Large intestine (tissue), 3 donors: ENCODE measurements around the gene GADD45A. TPM values are rescaled to one million over a fixed set of nuclear protein-coding genes. Genes with fewer than 3 reads are reported as not detected.
"Not testable (repeated sequence)": the region's sequence is repeated elsewhere in the genome, so short reads cannot be mapped to it uniquely, and the experiment has no call there.

Experiments used
- DNase-seq, 2 donors: peaks; one replicate each; pipeline versions ENCODE4 v3.0.0 to v3.0.0-alpha.2; 2013
- H3K27ac ChIP-seq: one replicate; pipeline ENCODE4 v1.5.1; 2013; ENCODE audit warnings: low read length
- H3K27me3 ChIP-seq: 2 replicates; pipeline ENCODE4 v1.6.1; 2013; ENCODE audit warnings: low read length; ENCODE audit not compliant: control insufficient read depth, insufficient read depth
- H3K36me3 ChIP-seq: 2 replicates; pipeline ENCODE4 v1.6.1; 2013; ENCODE audit warnings: low read length; ENCODE audit not compliant: control insufficient read depth, insufficient read depth
- H3K4me1 ChIP-seq: one replicate; pipeline ENCODE4 v1.6.1; 2013; ENCODE audit warnings: low read length; ENCODE audit not compliant: control insufficient read depth, insufficient read depth
- H3K4me3 ChIP-seq: one replicate; pipeline ENCODE4 v1.5.1; 2013; ENCODE audit warnings: low read length
- H3K9me3 ChIP-seq: one replicate; pipeline ENCODE4 v1.6.1; 2013; ENCODE audit warnings: mild to moderate bottlenecking, low read depth, low read length, moderate library complexity; ENCODE audit not compliant: control insufficient read depth
- WGBS: methylation state at CpG from one replicate; pipeline ENCODE4 v1.1.5; 2013; ENCODE audit warnings: low lambda C conversion rate; ENCODE audit not compliant: insufficient coverage; 5-methylcytosine and 5-hydroxymethylcytosine counted together
- polyA plus RNA-seq: library from polyadenylated mRNA; unstranded; fragments of 120-200 nt; gene quantifications from one replicate; pipeline ENCODE4 v1.2.1, GENCODE V29; 2013

The GADD45A gene
- polyA plus RNA-seq, 1 donor = 48.9 TPM

GRCh38 chr1:67647814-67648358 lies 37.1 kb upstream of the GADD45A start:
- H3K9me3 ChIP-seq = no peaks in the 10 kb centered on the region
- DNase-seq = no peak
- no peak overlapping the region for H3K27ac ChIP-seq
- H3K4me3 ChIP-seq = no peak overlapping the region
- peaks cover 35% of the 10 kb centered on the region for H3K4me1 ChIP-seq
- no peaks in the 10 kb centered on the region for H3K36me3 ChIP-seq
- no peaks in the 10 kb centered on the region for H3K27me3 ChIP-seq
- 80% methylated on average over 2 of the region's 3 CpGs for WGBS

DNA sequence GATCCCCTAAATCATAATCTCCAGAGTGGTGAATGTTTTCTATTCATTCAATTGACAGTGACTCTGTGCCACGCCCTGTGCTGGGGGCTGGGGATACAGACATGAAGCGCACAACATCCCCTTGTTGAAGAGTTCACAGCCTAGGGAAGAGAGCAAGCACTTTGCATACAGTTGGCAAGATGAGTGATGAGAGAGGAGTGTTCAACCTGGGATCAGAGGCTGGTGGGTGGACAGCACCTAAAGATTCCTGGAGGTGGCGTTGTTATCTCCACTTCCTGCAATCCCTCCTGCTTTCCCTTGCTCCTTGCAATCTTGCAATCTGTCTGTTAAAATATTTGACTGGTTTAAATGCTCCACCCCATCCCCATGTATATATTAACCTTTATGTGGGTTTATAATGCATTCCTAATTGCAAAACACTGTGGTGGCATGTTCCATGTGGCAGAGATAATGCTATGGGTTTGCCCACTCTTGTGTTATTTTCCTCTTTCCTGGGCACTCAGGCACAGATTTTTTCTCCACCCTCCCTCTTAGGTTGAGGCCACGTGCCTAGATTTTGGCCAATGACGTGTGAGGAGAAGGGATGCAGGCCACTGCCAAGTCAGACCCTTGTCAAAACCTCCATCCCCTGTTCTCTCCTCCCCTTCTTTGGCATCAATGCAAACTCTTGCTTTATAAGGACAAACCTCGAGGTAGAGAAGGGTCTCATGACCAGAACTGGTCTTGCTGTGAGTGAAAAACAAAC lies 36.2 kb upstream of the GADD45A start:
- no peaks in the 10 kb centered on the region for H3K9me3 ChIP-seq
- no peaks in the 10 kb centered on the region for H3K27me3 ChIP-seq
- H3K4me3 ChIP-seq = no peak overlapping the region
- DNase-seq = no peak
- H3K27ac ChIP-seq = no peak overlapping the region
- no peaks in the 10 kb centered on the region for H3K36me3 ChIP-seq
- H3K4me1 ChIP-seq = peaks cover 31% of the 10 kb centered on the region
- 80% methylated on average over 1 of the region's 6 CpGs for WGBS

DNA sequence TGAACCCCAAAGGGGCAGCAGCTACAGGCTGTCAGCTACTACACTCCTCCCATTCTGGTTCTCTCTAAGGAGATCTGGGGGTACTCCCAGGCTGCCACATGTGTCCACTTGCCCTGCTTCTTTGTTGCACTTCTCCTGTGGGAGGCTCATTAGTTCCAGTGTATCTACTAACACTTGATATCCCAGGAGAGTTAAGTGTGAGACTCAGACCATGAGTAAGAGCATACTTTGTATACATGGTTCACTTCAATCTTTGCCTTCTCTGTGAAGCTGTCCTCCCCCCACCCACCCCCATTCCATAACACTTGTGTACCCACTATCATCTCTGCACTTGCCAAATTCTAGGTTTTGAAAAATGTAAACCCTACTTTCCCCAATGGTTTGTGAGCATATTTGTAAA lies 34.9 kb upstream of the GADD45A start:
- H3K4me3 ChIP-seq = no peak overlapping the region
- H3K27me3 ChIP-seq = no peaks in the 10 kb centered on the region
- H3K4me1 ChIP-seq = peaks cover 20% of the 10 kb centered on the region
- no peaks in the 10 kb centered on the region for H3K36me3 ChIP-seq
- no peak for DNase-seq
- H3K9me3 ChIP-seq = no peaks in the 10 kb centered on the region
- H3K27ac ChIP-seq = no peak overlapping the region

DNA sequence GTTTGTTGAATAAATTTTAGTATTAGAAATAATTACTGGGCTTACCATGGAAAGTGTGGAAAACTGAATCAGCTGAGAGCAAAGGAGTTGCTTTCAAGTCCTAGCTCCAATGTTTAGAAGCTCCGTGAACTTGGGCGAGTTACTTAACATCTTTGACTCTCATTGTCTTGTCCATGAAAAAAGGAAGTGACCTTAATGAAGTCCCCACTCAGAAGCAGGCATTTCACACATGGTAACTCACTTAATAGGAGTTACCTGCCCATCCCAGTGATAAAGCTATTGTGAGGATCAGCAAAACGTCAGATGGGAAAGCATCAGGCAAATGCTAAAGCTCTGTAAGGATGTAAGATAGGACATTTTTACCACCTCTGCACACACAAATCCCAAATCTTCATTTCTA lies 34.0 kb upstream of the GADD45A start:
- H3K36me3 ChIP-seq = no peaks in the 10 kb centered on the region
- H3K27ac ChIP-seq = no peak overlapping the region
- 33% methylated on average over 1 of the region's 3 CpGs for WGBS
- DNase-seq = no peak
- H3K27me3 ChIP-seq = no peaks in the 10 kb centered on the region
- no peak overlapping the region for H3K4me3 ChIP-seq
- H3K9me3 ChIP-seq = no peaks in the 10 kb centered on the region
- peaks cover 12% of the 10 kb centered on the region for H3K4me1 ChIP-seq

DNA sequence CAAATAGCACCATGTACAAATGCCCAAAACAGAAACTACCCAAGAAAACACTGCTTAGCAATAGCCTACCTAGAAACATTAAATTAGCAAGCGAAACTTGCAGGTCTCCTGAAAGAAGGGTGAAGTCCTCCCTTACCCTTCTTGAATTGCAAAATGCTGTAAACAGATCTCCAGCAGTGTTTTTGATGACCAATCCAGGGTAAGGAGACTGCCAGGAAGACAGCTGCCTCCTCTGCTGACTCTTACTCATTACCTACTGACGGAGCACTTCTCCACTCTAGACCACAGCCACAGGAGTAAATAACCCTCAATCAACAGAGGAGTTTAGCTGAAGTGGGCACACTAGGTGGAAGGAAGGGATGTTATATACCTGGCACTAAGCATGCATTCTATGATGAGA lies 32.2 kb upstream of the GADD45A start:
- Histone ChIP-seq H3K9me3 (no peaks in the 10 kb centered on the region), H3K4me1 (no peaks in the 10 kb centered on the region), H3K36me3 (no peaks in the 10 kb centered on the region), H3K27ac (no peak overlapping the region), H3K4me3 (no peak overlapping the region), H3K27me3 (no peaks in the 10 kb centered on the region)
- WGBS = no CpG with 5 or more reads among the region's 2 CpGs
- DNase-seq = no peak

DNA sequence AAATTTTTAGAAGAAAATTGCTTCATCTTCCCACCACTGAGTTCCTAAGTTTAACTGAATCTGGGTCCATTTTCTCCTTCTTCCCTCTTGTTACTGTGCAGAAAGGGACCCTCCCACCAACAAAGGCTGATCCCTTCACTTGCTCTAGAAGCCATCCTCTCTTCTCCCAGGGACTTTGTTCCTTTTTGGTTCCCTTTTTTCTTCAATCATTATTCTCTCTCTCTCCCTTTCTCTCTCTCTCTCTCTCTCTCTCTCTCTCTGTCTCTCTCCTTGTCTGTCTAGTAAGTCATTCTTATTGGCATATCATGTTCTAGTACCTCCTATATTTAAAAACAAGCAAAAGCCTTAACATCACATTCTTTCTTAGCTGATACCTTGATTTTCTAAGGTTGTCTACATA lies 31.7 kb upstream of the GADD45A start:
- Histone ChIP-seq H3K27me3 (no peaks in the 10 kb centered on the region), H3K36me3 (no peaks in the 10 kb centered on the region), H3K9me3 (no peaks in the 10 kb centered on the region), H3K4me1 (no peaks in the 10 kb centered on the region), H3K27ac (no peak overlapping the region), H3K4me3 (no peak overlapping the region)
- no peak for DNase-seq

GRCh38 chr1:67655581-67655980 lies 29.4 kb upstream of the GADD45A start:
- WGBS = 100% methylated on average over 1 of the region's 2 CpGs
- DNase-seq = no peak
- Histone ChIP-seq H3K36me3 (no peaks in the 10 kb centered on the region), H3K27ac (no peak overlapping the region), H3K27me3 (no peaks in the 10 kb centered on the region), H3K4me1 (no peaks in the 10 kb centered on the region), H3K4me3 (no peak overlapping the region), H3K9me3 (no peaks in the 10 kb centered on the region)

GRCh38 chr1:67657152-67657551 lies 27.8 kb upstream of the GADD45A start:
- not testable (repeated sequence) for H3K4me1 ChIP-seq, H3K4me3 ChIP-seq, H3K27me3 ChIP-seq, H3K9me3 ChIP-seq, DNase-seq, H3K27ac ChIP-seq, H3K36me3 ChIP-seq
- 100% methylated on average over 1 of the region's 1 CpG for WGBS

GRCh38 chr1:67659229-67659628 lies 25.8 kb upstream of the GADD45A start:
- Histone ChIP-seq H3K27ac (no peak overlapping the region), H3K9me3 (no peaks in the 10 kb centered on the region), H3K36me3 (no peaks in the 10 kb centered on the region), H3K27me3 (no peaks in the 10 kb centered on the region), H3K4me1 (no peaks in the 10 kb centered on the region), H3K4me3 (no peak overlapping the region)
- DNase-seq = no peak
- 100% methylated on average over 1 of the region's 2 CpGs for WGBS

- H3K27me3 ChIP-seq = no peaks in the 10 kb centered on the region
- H3K36me3 ChIP-seq = no peaks in the 10 kb centered on the region
- H3K9me3 ChIP-seq = no peaks in the 10 kb centered on the region
- H3K27ac ChIP-seq = no peak overlapping the region
- no peaks in the 10 kb centered on the region for H3K4me1 ChIP-seq
- no peak for DNase-seq
- no peak overlapping the region for H3K4me3 ChIP-seq
- 56% methylated on average over 2 of the region's 6 CpGs for WGBS
Observed at GRCh38 chr1:67662884-67663283, 22.1 kb upstream of the GADD45A start.

- Histone ChIP-seq H3K27me3 (no peaks in the 10 kb centered on the region), H3K36me3 (no peaks in the 10 kb centered on the region), H3K4me3 (no peak overlapping the region), H3K27ac (no peak overlapping the region), H3K4me1 (peaks cover 7% of the 10 kb centered on the region), H3K9me3 (no peaks in the 10 kb centered on the region)
- DNase-seq = no peak
- WGBS = 100% methylated on average over 1 of the region's 1 CpG
Observed at GRCh38 chr1:67664048-67664447, 21.0 kb upstream of the GADD45A start.
